GM23338 (cell line): ENCODE results near the gene SLC2A6.

ENCODE experiments used
- CREB1 ChIP-seq: fragments of 250-450 bp; sonication (Bioruptor Pico); IDR thresholded peaks from 2 replicates; pipeline ENCODE4 v1.5.0; 2020; ENCODE audit warnings: low read depth, mild to moderate bottlenecking, moderate library complexity
- CTCF ChIP-seq, 2 experiments: fragments of 200-600 bp in 1 of 2; sonication (generic) in 1 of 2; conservative IDR thresholded peaks; 2 replicates each; pipeline versions ENCODE4 v1.5.1 to v1.6.1; 2016 to 2017; ENCODE audit warnings: antibody characterized with exemption in 2 of 2, low read depth in 2 of 2, mild to moderate bottlenecking in 2 of 2, moderate library complexity in 1 of 2
- ETS1 ChIP-seq: IDR thresholded peaks from 2 replicates; pipeline ENCODE4 v1.6.1; 2016; ENCODE audit warnings: antibody characterized with exemption
- EZH2 ChIP-seq: fragments of 200-600 bp; sonication (generic); IDR thresholded peaks from one replicate; pipeline ENCODE4 v1.8.0; 2017; ENCODE audit warnings: antibody characterized with exemption, mild to moderate bottlenecking, low read depth; ENCODE audit not compliant: unreplicated experiment
- EZH2phosphoT487 ChIP-seq: fragments of 200-600 bp; sonication (generic); IDR thresholded peaks from one replicate; pipeline ENCODE4 v1.8.1; 2018; ENCODE audit warnings: antibody characterized with exemption; ENCODE audit not compliant: unreplicated experiment
- JUNB ChIP-seq: IDR thresholded peaks from one replicate; pipeline ENCODE4 v1.6.1; 2016; ENCODE audit warnings: antibody characterized with exemption; ENCODE audit not compliant: unreplicated experiment
- NANOG ChIP-seq: IDR thresholded peaks from 2 replicates; pipeline ENCODE4 v1.6.1; 2016; ENCODE audit warnings: antibody characterized with exemption, borderline replicate concordance
- POLR2AphosphoS5 ChIP-seq: IDR thresholded peaks from 2 replicates; pipeline ENCODE4 v1.6.1; 2016; ENCODE audit warnings: antibody characterized with exemption, low read depth
- REST ChIP-seq: IDR thresholded peaks from one replicate; pipeline ENCODE4 v1.6.1; 2018; ENCODE audit warnings: antibody characterized with exemption; ENCODE audit not compliant: unreplicated experiment
- STAT1 ChIP-seq: IDR thresholded peaks from one replicate; pipeline ENCODE4 v1.6.1; 2016; ENCODE audit warnings: antibody characterized with exemption; ENCODE audit not compliant: unreplicated experiment
- ZNF114 ChIP-seq: fragments of 250-450 bp; sonication (Bioruptor Pico); IDR thresholded peaks from 2 replicates; pipeline ENCODE4 v1.5.0; 2020; ENCODE audit warnings: mild to moderate bottlenecking, moderate library complexity
- ZNF331 ChIP-seq: fragments of 250-450 bp; sonication (Bioruptor Pico); IDR thresholded peaks from 2 replicates; pipeline ENCODE4 v1.5.0; 2020; ENCODE audit warnings: low read depth, mild to moderate bottlenecking, moderate library complexity

GRCh38 chr9:133496861-133497842 lies 18.3 kb upstream of the SLC2A6 start:
- no peak for TF ChIP-seq CTCF (conservative IDR thresholded peaks at IDR 0.05; ENCODE audit: low read depth in 2 of 2)
- no peak for TF ChIP-seq REST
- no peak for TF ChIP-seq EZH2
- TF ChIP-seq EZH2phosphoT487, result no peak
- TF ChIP-seq POLR2AphosphoS5, result no peak
- TF ChIP-seq CREB1, result no peak
- TF ChIP-seq ETS1, result no peak
- no peak for TF ChIP-seq JUNB
- TF ChIP-seq ZNF331 (CRISPR knock-in tag), result no peak
- no peak for TF ChIP-seq NANOG
- no peak for TF ChIP-seq ZNF114 (CRISPR knock-in tag)
- no peak for TF ChIP-seq STAT1
